Embryonic facial prominence (tissue), 1 donor: Measurements from ENCODE around the gene DLEC1.
"Not testable (repeated sequence)": the region's sequence is repeated elsewhere in the genome, so short reads cannot be mapped to it uniquely, and the experiment has no call there.

Experiments used
- DNase-seq: peaks from one replicate; pipeline ENCODE4 v3.0.0-alpha.2; 2016; ENCODE audit errors: extremely low spot score

Gene DLEC1

GRCh38 chr3:38135621-38136277 is 96.7 kb downstream of the DLEC1 start:
- DNase-seq: not testable (repeated sequence)

GRCh38 chr3:38136393-38136776 is 97.4 kb downstream of the DLEC1 start:
- DNase-seq: no peak

DNA sequence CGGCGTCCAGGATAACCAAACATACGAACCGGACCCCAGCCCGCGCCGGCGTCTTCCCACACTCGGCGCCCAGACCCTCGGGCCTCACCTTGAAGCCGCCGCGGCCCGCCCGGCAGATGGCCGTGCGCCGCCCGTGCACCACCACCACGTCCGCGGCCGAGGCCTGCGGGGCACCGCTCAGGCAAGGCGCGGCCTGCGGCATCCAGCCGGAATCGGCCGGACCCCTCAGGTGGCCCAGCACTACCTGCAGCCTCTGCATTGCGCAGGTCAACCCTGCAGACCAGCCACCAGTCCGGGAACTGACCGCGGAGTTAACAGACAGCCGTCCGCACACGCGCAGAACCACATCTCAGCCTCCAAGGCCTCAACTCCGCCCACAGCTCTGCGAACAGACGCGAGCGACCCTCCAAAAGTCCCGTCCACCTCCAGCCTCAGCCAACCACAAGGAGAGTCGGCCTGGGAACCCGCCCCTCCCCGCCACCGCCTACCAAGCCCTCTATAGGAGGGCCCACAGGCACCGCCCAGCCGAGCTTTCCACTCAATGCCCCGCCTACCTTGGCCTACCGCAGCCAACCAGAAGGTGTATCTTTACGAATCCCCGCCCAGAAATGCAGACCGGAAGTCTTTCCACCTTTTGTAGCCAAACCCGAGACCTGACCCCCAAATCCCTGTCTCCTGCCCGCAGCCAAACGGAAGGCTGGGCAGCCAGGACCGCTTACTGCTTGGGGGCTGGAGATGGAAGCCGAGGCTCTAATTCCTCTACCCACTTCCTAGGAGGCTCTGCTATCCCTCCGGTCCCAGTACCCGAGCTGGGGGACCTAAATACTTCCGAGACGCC is 98.0 kb downstream of the DLEC1 start, which contains the start of gene ACAA1:
TSS of gene ACAA1 (minus strand) at position 351 of the 838 bp plus-strand sequence. CDS start at position 259, 92 bp downstream.
- DNase-seq: peak; percentile 96

- peak; percentile 42 for DNase-seq
Observed at GRCh38 chr3:38137615-38138348, 98.8 kb downstream of the DLEC1 start.

GRCh38 chr3:38138349-38139190 is 99.6 kb downstream of the DLEC1 start, which contains the start of gene MYD88:
MYD88 (plus strand) TSS chr3:38138661; CDS start chr3:38138701, 40 bp downstream.
- DNase-seq: no peak

DNA sequence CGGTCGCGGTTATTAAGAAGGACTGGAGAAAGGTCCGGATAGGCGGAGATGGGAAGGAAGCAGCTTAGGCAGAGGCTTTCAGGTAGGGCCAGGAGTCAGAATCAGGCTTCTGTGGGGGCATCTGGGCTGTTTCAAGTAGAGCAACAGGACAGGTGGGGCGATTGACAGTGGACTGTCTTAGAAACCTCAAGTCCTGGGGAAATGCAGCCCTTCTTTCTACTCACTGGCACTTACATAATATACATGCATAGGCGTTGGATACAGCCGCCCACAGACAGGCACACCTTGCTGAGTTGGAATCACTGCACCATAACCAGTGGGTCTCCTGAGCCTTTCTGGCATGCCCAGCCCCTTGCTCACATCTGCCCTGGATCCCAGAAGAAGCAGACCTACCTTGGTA is 100.2 kb downstream of the DLEC1 start:
- no peak for DNase-seq

- DNase-seq: no peak
Observed at GRCh38 chr3:38139652-38140051, 100.6 kb downstream of the DLEC1 start.

DNA sequence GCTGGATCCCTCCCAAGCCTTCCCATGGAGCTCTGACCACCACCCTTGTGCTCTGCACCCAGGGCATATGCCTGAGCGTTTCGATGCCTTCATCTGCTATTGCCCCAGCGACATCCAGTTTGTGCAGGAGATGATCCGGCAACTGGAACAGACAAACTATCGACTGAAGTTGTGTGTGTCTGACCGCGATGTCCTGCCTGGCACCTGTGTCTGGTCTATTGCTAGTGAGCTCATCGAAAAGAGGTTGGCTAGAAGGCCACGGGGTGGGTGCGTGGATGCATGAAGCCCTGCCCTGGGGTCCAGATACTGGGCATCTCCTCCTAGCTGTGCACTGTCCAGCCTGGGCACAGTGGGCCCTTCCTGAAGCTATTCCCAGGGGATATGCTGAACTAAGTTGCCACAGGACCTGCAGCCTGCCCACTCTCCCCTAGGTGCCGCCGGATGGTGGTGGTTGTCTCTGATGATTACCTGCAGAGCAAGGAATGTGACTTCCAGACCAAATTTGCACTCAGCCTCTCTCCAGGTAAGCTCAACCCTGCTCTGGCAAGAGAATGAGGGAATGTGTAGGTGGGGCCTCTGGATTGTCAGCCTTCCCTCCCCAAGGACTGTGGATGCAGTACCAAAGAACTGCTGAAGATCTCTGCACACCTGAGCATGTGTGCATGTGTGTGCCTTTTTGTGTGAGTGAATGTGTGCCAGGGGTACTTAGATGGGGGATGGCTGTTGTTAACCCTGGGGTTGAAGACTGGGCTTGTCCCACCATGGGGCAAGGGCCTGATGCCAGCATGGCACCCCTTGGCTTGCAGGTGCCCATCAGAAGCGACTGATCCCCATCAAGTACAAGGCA is 101.5 kb downstream of the DLEC1 start:
- no peak for DNase-seq

GRCh38 chr3:38141173-38141951 is 102.4 kb downstream of the DLEC1 start:
- DNase-seq: no peak

- DNase-seq: no peak
Observed at GRCh38 chr3:38141952-38142273, 102.9 kb downstream of the DLEC1 start.

GRCh38 chr3:38142959-38143358 is 104.0 kb downstream of the DLEC1 start:
- no peak for DNase-seq

GRCh38 chr3:38143511-38143910 is 104.5 kb downstream of the DLEC1 start:
- DNase-seq: no peak

DNA sequence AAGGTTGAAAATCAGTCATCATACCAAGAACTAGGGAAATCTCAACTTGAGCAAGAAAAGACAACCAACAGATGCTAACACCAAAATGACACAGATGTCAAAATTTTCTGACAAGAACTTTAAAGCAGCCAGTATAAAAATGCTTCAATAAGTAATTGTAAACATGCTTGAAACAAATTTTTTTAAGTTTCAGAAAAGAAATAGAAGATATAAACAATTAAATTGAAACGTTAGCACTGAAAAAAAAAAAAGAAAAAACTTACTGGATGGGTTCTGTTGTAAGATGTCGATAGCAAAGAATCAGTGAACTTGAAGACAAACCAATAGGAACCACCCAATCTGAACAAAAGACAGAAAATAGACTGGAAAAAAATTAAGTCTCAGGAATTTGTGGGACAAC is 107.5 kb downstream of the DLEC1 start:
- DNase-seq: no peak

- no peak for DNase-seq
Observed at GRCh38 chr3:38147421-38147820, 108.4 kb downstream of the DLEC1 start.

- no peak for DNase-seq
Observed at GRCh38 chr3:38148311-38148882, 109.4 kb downstream of the DLEC1 start.

- no peak for DNase-seq
Observed at GRCh38 chr3:38149708-38150107, 110.7 kb downstream of the DLEC1 start.

GRCh38 chr3:38150780-38151528 is 111.9 kb downstream of the DLEC1 start:
- DNase-seq: no peak

GRCh38 chr3:38151667-38152265 is 112.8 kb downstream of the DLEC1 start:
- no peak for DNase-seq
